Measurements from ENCODE around the gene CELA3B. TPM values are rescaled to one million over a fixed set of nuclear protein-coding genes. Genes with fewer than 3 reads are reported as not detected.
"Not testable (repeated sequence)": the region's sequence is repeated elsewhere in the genome, so short reads cannot be mapped to it uniquely, and the experiment has no call there.

CELA3B gene
- total and polyA plus RNA-seq, 4 donors = 0.50 TPM; not detected in 3

- not testable (repeated sequence) for H3K4me3 ChIP-seq (ENCODE audit: low read depth, low read length); H3K4me1 ChIP-seq (ENCODE audit: control insufficient read depth, insufficient read depth, low read length); H3K9me3 ChIP-seq (ENCODE audit: control insufficient read depth, insufficient read depth, low read length); H3K27ac ChIP-seq (ENCODE audit: low read depth, low read length); H3K36me3 ChIP-seq (ENCODE audit: control insufficient read depth, insufficient read depth, low read length); DNase-seq (ENCODE audit: low read depth in 4 of 6, low spot score in 6 of 6); H3K27me3 ChIP-seq (ENCODE audit: control insufficient read depth, insufficient read depth, low read length)
- no CpG with 5 or more reads among the region's 3 CpGs for WGBS (ENCODE audit: insufficient coverage)
These were observed 27.1 kb downstream of the CELA3B start for GRCh38 chr1:22003959-22004358.

- H3K27ac ChIP-seq (ENCODE audit: low read depth, low read length); H3K9me3 ChIP-seq (ENCODE audit: control insufficient read depth, insufficient read depth, low read length); H3K4me3 ChIP-seq (ENCODE audit: low read depth, low read length); DNase-seq (ENCODE audit: low read depth in 4 of 6, low spot score in 6 of 6); H3K27me3 ChIP-seq (ENCODE audit: control insufficient read depth, insufficient read depth, low read length); H3K36me3 ChIP-seq (ENCODE audit: control insufficient read depth, insufficient read depth, low read length); H3K4me1 ChIP-seq (ENCODE audit: control insufficient read depth, insufficient read depth, low read length): not testable (repeated sequence)
- WGBS (ENCODE audit: insufficient coverage) = 68% methylated on average over 17 of the region's 18 CpGs
These were observed 28.7 kb downstream of the CELA3B start for GRCh38 chr1:22005261-22006149.

DNA sequence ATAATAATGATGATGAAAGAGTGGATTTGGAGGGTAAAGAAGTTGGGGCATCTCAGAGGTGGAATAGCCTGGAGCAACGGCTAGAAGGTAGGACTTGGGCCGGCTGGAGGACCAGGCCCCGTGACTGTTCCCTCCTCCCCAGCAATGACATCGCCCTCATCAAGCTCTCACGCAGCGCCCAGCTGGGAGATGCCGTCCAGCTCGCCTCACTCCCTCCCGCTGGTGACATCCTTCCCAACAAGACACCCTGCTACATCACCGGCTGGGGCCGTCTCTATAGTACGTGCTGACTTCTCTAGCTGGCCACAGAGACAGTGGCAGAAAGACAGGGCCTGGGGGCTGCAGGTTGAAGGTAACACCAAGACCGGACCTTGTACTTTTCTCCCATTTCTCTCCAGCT lies 29.9 kb downstream of the CELA3B start:
- not testable (repeated sequence) for H3K4me1 ChIP-seq (ENCODE audit: control insufficient read depth, insufficient read depth, low read length); H3K36me3 ChIP-seq (ENCODE audit: control insufficient read depth, insufficient read depth, low read length); H3K27ac ChIP-seq (ENCODE audit: low read depth, low read length); DNase-seq (ENCODE audit: low read depth in 4 of 6, low spot score in 6 of 6); H3K4me3 ChIP-seq (ENCODE audit: low read depth, low read length); H3K9me3 ChIP-seq (ENCODE audit: control insufficient read depth, insufficient read depth, low read length); H3K27me3 ChIP-seq (ENCODE audit: control insufficient read depth, insufficient read depth, low read length)
- 80% methylated on average over 2 of the region's 13 CpGs for WGBS (ENCODE audit: insufficient coverage)

DNA sequence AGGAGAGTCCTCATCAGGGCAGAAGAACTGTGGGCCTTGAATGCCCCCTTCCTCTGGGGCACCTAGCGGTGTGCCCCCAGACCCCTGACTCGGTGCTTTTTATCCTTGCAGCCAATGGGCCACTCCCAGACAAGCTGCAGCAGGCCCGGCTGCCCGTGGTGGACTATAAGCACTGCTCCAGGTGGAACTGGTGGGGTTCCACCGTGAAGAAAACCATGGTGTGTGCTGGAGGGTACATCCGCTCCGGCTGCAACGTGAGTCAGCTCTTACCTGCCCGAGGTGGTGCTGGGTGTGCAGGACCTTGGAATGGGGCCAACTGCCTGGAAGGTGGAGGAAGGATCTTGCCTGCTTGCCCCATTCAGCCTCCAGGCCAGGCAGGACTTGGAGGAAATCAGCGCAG lies 30.4 kb downstream of the CELA3B start:
- not testable (repeated sequence) for DNase-seq (ENCODE audit: low read depth in 4 of 6, low spot score in 6 of 6); H3K36me3 ChIP-seq (ENCODE audit: control insufficient read depth, insufficient read depth, low read length); H3K27me3 ChIP-seq (ENCODE audit: control insufficient read depth, insufficient read depth, low read length); H3K4me1 ChIP-seq (ENCODE audit: control insufficient read depth, insufficient read depth, low read length); H3K4me3 ChIP-seq (ENCODE audit: low read depth, low read length); H3K27ac ChIP-seq (ENCODE audit: low read depth, low read length); H3K9me3 ChIP-seq (ENCODE audit: control insufficient read depth, insufficient read depth, low read length)
- WGBS (ENCODE audit: insufficient coverage) = 97% methylated on average over 4 of the region's 10 CpGs

DNA sequence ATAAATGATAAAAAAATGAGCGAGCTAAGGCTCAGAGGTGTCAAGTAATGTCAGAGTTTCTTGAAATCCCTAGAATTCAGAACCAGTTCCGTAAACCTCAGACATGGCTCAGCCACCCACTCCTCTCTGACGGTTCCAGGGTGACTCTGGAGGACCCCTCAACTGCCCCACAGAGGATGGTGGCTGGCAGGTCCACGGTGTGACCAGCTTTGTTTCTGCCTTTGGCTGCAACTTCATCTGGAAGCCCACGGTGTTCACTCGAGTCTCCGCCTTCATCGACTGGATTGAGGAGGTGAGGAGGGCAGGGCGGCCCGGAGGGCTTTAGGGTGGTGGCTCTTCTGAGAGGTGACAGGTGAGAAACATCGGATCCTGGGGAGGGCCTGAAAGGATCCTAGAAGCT lies 32.7 kb downstream of the CELA3B start:
- H3K4me3 ChIP-seq (ENCODE audit: low read depth, low read length); H3K27ac ChIP-seq (ENCODE audit: low read depth, low read length); H3K4me1 ChIP-seq (ENCODE audit: control insufficient read depth, insufficient read depth, low read length); H3K27me3 ChIP-seq (ENCODE audit: control insufficient read depth, insufficient read depth, low read length); H3K36me3 ChIP-seq (ENCODE audit: control insufficient read depth, insufficient read depth, low read length); H3K9me3 ChIP-seq (ENCODE audit: control insufficient read depth, insufficient read depth, low read length); DNase-seq (ENCODE audit: low read depth in 4 of 6, low spot score in 6 of 6): not testable (repeated sequence)
- WGBS (ENCODE audit: insufficient coverage) = 89% methylated on average over 3 of the region's 11 CpGs

GRCh38 chr1:22012752-22013151 lies 35.9 kb downstream of the CELA3B start:
- not testable (repeated sequence) for DNase-seq (ENCODE audit: low read depth in 4 of 6, low spot score in 6 of 6)

GRCh38 chr1:22014575-22015206 lies 37.9 kb downstream of the CELA3B start:
- H3K27me3 ChIP-seq (ENCODE audit: control insufficient read depth, insufficient read depth, low read length); H3K4me3 ChIP-seq (ENCODE audit: low read depth, low read length); H3K27ac ChIP-seq (ENCODE audit: low read depth, low read length); H3K4me1 ChIP-seq (ENCODE audit: control insufficient read depth, insufficient read depth, low read length); H3K9me3 ChIP-seq (ENCODE audit: control insufficient read depth, insufficient read depth, low read length); DNase-seq (ENCODE audit: low read depth in 4 of 6, low spot score in 6 of 6); H3K36me3 ChIP-seq (ENCODE audit: control insufficient read depth, insufficient read depth, low read length): not testable (repeated sequence)
- WGBS (ENCODE audit: insufficient coverage) = 77% methylated on average over 5 of the region's 13 CpGs

More at GRCh38 chr1:22012752-22013151, 35.9 kb downstream of the CELA3B start:
- H3K27me3 ChIP-seq (ENCODE audit: control insufficient read depth, insufficient read depth, low read length); H3K27ac ChIP-seq (ENCODE audit: low read depth, low read length); H3K36me3 ChIP-seq (ENCODE audit: control insufficient read depth, insufficient read depth, low read length); H3K9me3 ChIP-seq (ENCODE audit: control insufficient read depth, insufficient read depth, low read length); H3K4me3 ChIP-seq (ENCODE audit: low read depth, low read length); H3K4me1 ChIP-seq (ENCODE audit: control insufficient read depth, insufficient read depth, low read length): not testable (repeated sequence)
- no CpG with 5 or more reads among the region's 4 CpGs for WGBS (ENCODE audit: insufficient coverage)

GRCh38 chr1:22018583-22019559 lies 42.0 kb downstream of the CELA3B start:
- Histone ChIP-seq H3K4me1 (ENCODE audit: control insufficient read depth, insufficient read depth, low read length) (no peaks in the 10 kb centered on the region), H3K36me3 (ENCODE audit: control insufficient read depth, insufficient read depth, low read length) (no peaks in the 10 kb centered on the region), H3K27me3 (ENCODE audit: control insufficient read depth, insufficient read depth, low read length) (no peaks in the 10 kb centered on the region), H3K4me3 (ENCODE audit: low read depth, low read length) (no peak overlapping the region), H3K27ac (ENCODE audit: low read depth, low read length) (no peak overlapping the region), H3K9me3 (ENCODE audit: control insufficient read depth, insufficient read depth, low read length) (no peaks in the 10 kb centered on the region)
- 69% methylated on average over 7 of the region's 10 CpGs for WGBS (ENCODE audit: insufficient coverage)
- DNase-seq (ENCODE audit: low read depth in 4 of 6, low spot score in 6 of 6) = peak in 1 of 6 donors; percentile 31

DNA sequence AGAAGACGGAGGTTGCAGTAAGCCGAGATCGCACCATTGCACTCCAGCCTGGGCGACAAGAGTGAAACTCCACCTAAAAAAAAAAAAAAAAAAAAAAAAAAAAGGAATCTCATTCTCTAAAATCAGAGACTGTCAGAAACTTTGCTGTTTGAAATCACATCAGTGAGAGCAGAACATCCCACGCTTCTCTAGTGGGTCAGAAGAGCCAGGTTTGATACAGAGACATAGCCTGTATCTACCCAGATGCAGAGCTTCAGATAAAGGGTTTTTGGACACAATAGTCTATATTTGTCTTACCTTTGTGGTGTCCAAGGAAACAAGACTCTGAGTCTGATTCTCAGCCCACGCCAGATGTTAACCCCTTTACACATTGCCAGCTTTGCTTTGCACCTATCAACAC lies 44.2 kb downstream of the CELA3B start:
- H3K4me3 ChIP-seq (ENCODE audit: low read depth, low read length) = no peak overlapping the region
- H3K27ac ChIP-seq (ENCODE audit: low read depth, low read length) = no peak overlapping the region
- DNase-seq (ENCODE audit: low read depth in 4 of 6, low spot score in 6 of 6) = no peak
- peaks cover 14% of the 10 kb centered on the region for H3K4me1 ChIP-seq (ENCODE audit: control insufficient read depth, insufficient read depth, low read length)
- H3K36me3 ChIP-seq (ENCODE audit: control insufficient read depth, insufficient read depth, low read length) = no peaks in the 10 kb centered on the region
- 43% methylated on average over 1 of the region's 6 CpGs for WGBS (ENCODE audit: insufficient coverage)
- H3K9me3 ChIP-seq (ENCODE audit: control insufficient read depth, insufficient read depth, low read length) = no peaks in the 10 kb centered on the region
- H3K27me3 ChIP-seq (ENCODE audit: control insufficient read depth, insufficient read depth, low read length) = no peaks in the 10 kb centered on the region

Measured in spinal cord (tissue), 10 donors.